Stimulated activated CD8-positive, alpha-beta memory T cell treated with anti-CD3 and anti-CD28 coated beads, Interleukin-15, amount 100 ng/mL, for 4 hours (primary cell): Measurements from ENCODE around the gene PDE3A.
"Not testable (repeated sequence)": the region's sequence is repeated elsewhere in the genome, so short reads cannot be mapped to it uniquely, and the experiment has no call there.

ENCODE experiments used
- DNase-seq, 2 donors: peaks; one replicate each; pipeline ENCODE4 v3.0.0-alpha.2; 2020; ENCODE audit warnings: low read depth in 2 of 2

Gene PDE3A

GRCh38 chr12:20604408-20605067 is 236.2 kb downstream of the PDE3A start:
- DNase-seq, result no peak

DNA sequence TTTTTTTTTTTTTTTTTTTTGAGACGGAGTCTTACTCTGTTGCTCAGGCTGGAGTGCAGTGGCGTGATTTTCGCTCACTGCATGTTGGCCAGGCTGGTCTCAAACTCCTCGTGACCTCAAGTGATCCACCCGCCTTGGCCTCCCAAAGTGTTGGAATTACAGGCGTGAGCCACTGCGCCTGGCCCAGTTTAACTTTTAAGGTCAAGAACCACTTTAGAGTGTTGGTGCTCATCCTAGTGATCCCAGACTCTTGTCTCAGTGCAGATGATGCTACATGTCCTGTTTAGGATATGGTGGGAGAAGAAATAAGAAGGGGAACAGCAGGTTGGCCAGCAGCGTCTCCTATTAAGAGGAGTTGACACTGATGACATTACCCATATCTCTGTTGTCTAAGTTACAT is 246.7 kb downstream of the PDE3A start:
- not testable (repeated sequence) for DNase-seq

DNA sequence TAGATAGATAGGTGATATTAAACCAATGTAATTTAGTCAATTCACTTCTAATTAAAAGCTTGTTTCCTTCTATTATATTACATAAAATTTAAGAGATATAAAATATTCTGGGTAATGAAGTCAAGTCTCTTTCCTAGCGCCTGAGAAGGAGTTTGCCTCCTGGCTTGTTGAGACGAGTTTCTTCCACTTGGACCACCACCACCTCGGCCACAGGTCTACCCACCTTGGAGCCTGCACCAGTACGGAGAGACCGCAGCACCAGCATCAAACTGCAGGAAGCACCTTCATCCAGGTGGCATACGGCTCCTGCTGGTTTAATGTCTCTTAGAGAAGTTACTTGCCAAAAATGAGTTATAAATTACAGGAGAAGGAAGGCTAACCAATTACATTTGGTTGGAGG is 247.8 kb downstream of the PDE3A start:
- DNase-seq, result no peak

GRCh38 chr12:20620261-20620660 is 251.9 kb downstream of the PDE3A start:
- DNase-seq, result no peak

DNA sequence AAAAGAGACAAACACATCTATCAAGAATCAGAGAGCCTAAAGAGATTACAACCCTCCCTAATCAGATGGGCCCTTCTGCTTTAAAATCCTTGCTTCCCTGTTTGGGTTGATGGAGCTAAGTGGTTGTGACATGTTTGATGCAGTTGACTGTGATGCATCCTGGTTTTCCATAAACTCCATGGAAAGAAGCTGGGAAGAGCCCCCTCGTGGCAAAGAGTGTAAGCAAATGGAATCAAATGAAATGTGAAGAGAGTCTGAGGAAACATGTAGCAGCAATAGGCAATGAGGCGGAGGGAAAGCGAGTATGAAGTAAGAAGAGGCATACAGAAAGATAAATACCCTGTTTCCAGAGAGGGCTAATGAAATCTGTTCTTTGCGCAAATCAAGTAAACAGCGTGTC is 256.4 kb downstream of the PDE3A start:
- no peak for DNase-seq

GRCh38 chr12:20625531-20625930 is 257.2 kb downstream of the PDE3A start:
- DNase-seq, result no peak

- DNase-seq, result no peak
Observed at GRCh38 chr12:20627001-20627588, 258.8 kb downstream of the PDE3A start.

- DNase-seq, result no peak
Observed at GRCh38 chr12:20628226-20628787, 260.0 kb downstream of the PDE3A start.

GRCh38 chr12:20628999-20629398 is 260.7 kb downstream of the PDE3A start:
- DNase-seq, result no peak

DNA sequence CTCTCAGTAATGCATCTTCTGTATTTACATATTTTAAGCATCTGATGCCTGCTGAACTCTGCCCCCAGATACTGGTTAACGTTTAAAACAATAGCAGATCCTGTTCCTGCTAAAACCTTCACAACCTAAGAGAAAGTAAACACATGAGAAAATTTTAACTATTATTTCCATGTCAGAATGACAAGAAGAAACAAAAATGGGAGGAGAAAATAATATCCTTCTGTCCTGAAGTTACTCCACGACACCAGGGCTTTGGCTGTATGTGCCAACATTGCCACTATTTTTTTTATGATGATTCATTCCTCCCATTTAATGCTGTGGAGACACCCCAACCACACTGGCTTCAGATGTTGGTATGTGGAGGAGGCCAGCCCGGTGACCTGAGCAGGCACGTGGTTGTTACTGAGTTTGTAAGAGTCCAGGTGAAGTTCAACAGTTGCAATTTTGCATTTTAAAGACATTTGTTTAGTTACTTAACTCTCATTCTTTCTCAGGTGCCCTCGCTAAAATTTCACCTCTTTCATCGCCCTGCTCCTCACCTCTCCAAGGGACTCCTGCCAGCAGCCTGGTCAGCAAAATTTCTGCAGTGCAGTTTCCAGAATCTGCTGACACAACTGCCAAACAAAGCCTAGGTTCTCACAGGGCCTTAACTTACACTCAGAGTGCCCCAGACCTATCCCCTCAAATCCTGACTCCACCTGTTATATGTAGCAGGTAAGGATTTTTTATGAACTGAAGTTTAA is 261.2 kb downstream of the PDE3A start:
- no peak for DNase-seq

DNA sequence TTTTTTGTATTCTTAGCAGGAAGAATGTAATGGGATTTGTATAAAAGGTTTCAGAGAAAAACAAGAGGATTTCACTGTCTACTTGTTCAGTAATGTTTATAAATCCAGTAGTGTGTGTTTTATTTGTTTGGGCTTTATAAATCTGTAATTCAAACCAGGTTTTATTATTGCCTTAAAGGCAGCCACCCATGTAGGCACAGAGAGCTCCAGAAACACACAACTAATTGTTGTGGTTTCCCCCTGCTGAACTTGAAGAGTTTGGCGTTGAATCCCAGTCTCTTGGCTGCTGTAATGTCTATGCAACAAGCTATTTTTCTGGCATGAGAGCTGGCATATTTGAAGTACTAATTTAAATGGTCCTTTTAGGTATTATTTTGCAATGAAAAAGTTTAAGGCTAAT is 263.4 kb downstream of the PDE3A start:
- DNase-seq, result no peak

DNA sequence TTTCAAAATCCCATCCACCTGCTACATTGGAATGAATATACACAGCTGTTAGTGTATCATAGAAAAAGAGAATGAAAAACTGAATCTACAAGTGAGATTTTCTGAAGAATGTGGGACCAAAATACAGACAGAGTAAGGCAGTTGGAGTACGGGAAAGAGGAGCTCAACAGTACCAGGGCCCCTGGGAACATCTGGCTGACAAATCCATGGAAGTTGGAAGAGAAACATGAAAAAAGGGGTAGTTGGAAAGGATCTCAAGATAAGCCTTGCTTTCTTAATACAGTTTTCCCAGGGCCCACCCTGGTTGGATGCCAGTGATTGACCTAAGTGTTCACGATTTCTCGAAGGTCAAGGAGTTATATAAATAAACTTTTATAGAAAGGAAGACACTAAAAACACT is 272.8 kb downstream of the PDE3A start:
- no peak for DNase-seq

DNA sequence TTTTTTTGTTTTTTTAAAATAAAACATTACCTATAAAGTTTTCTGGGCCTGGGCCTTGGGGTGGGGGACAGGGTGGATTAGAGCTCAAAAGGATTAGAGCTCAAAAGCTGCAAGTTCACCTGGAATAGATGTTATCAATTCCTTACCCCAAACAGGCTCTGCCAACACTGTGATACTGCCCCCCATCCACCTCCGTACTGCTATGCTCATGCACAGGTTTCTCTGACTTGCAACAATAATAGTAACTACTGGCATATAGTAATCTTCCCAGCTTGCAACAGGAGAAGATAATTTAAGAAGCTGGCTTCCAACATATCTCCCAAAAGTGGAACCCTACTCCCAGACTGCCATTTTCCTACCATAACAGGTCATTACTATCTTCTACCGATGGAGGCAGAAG is 275.5 kb downstream of the PDE3A start:
- DNase-seq, result no peak

DNA sequence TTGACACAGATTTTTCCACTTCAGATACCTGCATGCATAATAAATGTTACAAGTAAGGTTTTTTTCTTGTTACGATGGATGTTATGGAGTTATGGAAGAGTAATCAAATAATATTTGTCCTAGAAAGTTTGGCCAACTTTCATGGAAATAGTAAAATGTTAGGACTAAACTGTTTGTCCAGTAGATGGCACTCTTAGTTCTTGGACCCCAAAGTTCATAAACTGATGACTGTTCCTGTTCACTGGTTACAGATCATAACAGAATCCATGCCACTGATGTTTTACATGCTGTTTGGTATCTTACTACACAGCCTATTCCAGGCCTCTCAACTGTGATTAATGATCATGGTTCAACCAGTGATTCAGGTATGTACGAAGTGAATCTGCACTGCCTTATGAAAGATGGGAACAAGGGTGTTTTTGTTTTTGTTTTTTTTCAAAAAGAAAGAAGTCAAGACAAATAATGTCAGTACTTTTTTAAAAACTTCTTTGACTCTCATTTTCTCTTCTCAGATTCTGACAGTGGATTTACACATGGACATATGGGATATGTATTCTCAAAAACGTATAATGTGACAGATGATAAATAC is 278.0 kb downstream of the PDE3A start:
- DNase-seq, result no peak

DNA sequence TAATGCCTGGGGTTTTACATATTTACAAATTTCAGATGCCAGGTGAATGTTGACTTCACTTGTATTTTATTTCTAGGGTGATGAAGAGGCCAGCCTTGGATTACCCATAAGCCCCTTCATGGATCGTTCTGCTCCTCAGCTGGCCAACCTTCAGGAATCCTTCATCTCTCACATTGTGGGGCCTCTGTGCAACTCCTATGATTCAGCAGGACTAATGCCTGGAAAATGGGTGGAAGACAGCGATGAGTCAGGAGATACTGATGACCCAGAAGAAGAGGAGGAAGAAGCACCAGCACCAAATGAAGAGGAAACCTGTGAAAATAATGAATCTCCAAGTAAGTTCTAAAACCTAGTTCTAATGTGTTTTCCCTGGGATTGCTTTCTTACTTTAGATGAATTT is 285.5 kb downstream of the PDE3A start:
- DNase-seq, result no peak

- no peak for DNase-seq
Observed at GRCh38 chr12:20656600-20656999, 288.3 kb downstream of the PDE3A start.

GRCh38 chr12:20657496-20657895 is 289.2 kb downstream of the PDE3A start:
- no peak for DNase-seq

DNA sequence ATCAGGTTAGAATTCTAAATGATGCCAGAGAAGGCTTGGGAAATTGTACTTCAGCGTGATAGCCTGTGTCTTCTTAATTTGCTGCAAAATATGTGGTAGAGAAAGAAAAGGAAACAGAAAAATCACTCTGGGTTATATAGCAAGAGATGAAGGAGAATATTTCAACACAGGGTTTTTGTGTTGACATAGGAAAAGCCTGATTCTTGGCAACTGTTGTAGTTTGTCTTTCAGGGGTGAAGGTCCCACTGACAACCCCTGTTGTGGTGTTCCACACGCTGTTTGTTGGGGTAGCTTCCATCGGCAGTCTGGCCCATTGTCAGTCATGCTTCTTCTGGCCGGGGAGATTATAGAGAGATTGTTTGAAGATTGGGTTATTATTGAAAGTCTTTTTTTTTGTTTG is 313.0 kb downstream of the PDE3A start:
- no peak for DNase-seq

DNA sequence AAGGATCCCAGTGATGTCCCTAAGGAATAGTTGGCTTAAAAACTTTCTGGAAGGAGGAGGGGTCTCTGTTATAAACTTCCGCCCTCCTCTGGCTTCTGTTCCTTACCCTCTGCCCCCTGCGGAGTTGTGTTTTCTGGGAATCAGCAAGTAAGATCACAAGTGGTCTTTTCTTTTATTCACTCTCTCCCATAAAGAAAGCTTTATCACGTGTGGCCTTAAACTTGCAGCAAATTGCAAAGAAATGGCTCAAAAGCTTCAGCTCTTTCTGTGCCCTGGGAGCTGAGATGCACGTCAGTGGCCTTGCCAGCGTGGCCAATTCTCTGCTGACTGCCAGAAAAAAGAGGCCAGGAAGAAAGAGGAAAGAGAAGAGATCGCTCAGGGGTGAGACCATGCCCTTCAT is 326.9 kb downstream of the PDE3A start, which contains the start of gene SLCO1C1:
SLCO1C1 (plus strand) TSS at position 101 of the 400 bp plus-strand sequence. CDS start 4,245 bp downstream, outside the sequence.
- no peak for DNase-seq

- DNase-seq, result no peak
Observed at GRCh38 chr12:20696181-20696905, 328.0 kb downstream of the PDE3A start.

GRCh38 chr12:20701106-20701505 is 332.8 kb downstream of the PDE3A start:
- no peak for DNase-seq

DNA sequence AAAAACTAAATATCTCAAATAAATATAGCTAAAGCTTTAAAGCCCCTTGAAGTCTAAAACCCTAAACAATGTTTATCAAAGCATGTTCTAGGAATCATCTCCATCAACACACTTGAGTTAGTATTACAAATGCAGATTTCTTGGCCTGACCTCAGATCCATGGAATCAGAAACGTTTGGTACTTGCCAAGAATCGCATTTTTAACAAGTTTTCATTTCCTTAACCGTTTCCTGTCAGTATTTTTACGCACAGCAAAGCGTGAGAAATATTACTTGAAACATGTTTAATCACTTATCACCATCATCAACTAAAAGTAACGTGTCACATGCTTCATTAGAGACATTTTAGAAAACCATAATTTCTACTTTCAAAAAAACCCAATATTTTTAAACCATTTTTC is 336.5 kb downstream of the PDE3A start:
- no peak for DNase-seq
